Ammon's horn (tissue), 1 donor: ENCODE data around the gene FOXD1.

Experiments
- DNase-seq: peaks from one replicate; pipeline ENCODE4 v3.0.0-alpha.2; 2016; ENCODE audit warnings: low spot score

FOXD1 gene

GRCh38 chr5:73441378-73441777 is 7.2 kb downstream of the FOXD1 start:
- DNase-seq, result no peak

- DNase-seq, result no peak
These were observed 8.3 kb downstream of the FOXD1 start for GRCh38 chr5:73440262-73440661.

GRCh38 chr5:73438645-73439470 is 9.7 kb downstream of the FOXD1 start:
- DNase-seq, result no peak

- DNase-seq, result no peak
These were observed 10.6 kb downstream of the FOXD1 start for GRCh38 chr5:73437777-73438644.

- DNase-seq, result no peak
These were observed 11.3 kb downstream of the FOXD1 start for GRCh38 chr5:73437101-73437776.

GRCh38 chr5:73436535-73437100 is 12.0 kb downstream of the FOXD1 start:
- no peak for DNase-seq

GRCh38 chr5:73435759-73436534 is 12.6 kb downstream of the FOXD1 start:
- no peak for DNase-seq

- no peak for DNase-seq
These were observed 13.7 kb downstream of the FOXD1 start for GRCh38 chr5:73434907-73435306.

- DNase-seq, result no peak
These were observed 14.1 kb downstream of the FOXD1 start for GRCh38 chr5:73434461-73434860.

- DNase-seq, result no peak
These were observed 14.6 kb downstream of the FOXD1 start for GRCh38 chr5:73433982-73434342.

GRCh38 chr5:73433272-73433981 is 15.2 kb downstream of the FOXD1 start:
- DNase-seq, result no peak

GRCh38 chr5:73431204-73431851 is 17.2 kb downstream of the FOXD1 start:
- no peak for DNase-seq

GRCh38 chr5:73426034-73426433 is 22.5 kb downstream of the FOXD1 start:
- DNase-seq, result no peak

GRCh38 chr5:73424556-73424977 is 24.0 kb downstream of the FOXD1 start:
- DNase-seq, result no peak

GRCh38 chr5:73422164-73422563 is 26.4 kb downstream of the FOXD1 start:
- no peak for DNase-seq

- no peak for DNase-seq
These were observed 27.9 kb downstream of the FOXD1 start for GRCh38 chr5:73420666-73421065.

GRCh38 chr5:73419465-73420390 is 28.8 kb downstream of the FOXD1 start:
- DNase-seq, result no peak

GRCh38 chr5:73419117-73419464 is 29.5 kb downstream of the FOXD1 start:
- DNase-seq, result no peak

- no peak for DNase-seq
These were observed 30.3 kb downstream of the FOXD1 start for GRCh38 chr5:73418244-73418691.
